SJCRH30 (cell line): ENCODE results near the gene BORCS8. TPM values are rescaled to one million over a fixed set of nuclear protein-coding genes. Genes with fewer than 3 reads are reported as not detected.
"Not testable (repeated sequence)": the region's sequence is repeated elsewhere in the genome, so short reads cannot be mapped to it uniquely, and the experiment has no call there.

Experiments
- DNase-seq, 2 experiments: peaks; one replicate each; pipeline ENCODE4 v3.0.0-alpha.2; 2015 to 2020
- H3K27ac ChIP-seq: fragments of 250-450 bp; sonication (Bioruptor Pico); 2 replicates; pipeline ENCODE4 v1.5.1; 2020; ENCODE audit warnings: mild to moderate bottlenecking, moderate library complexity
- H3K27me3 ChIP-seq: fragments of 250-450 bp; sonication (Bioruptor Pico); 2 replicates; pipeline ENCODE4 v1.5.1; 2020; ENCODE audit warnings: mild to moderate bottlenecking, moderate library complexity
- H3K36me3 ChIP-seq: fragments of 250-450 bp; sonication (Bioruptor Pico); 2 replicates; pipeline ENCODE4 v1.5.1; 2020; ENCODE audit warnings: mild to moderate bottlenecking, moderate library complexity
- H3K4me1 ChIP-seq: fragments of 250-450 bp; sonication (Bioruptor Pico); 2 replicates; pipeline ENCODE4 v1.5.1; 2020; ENCODE audit warnings: mild to moderate bottlenecking, moderate library complexity
- H3K4me3 ChIP-seq: fragments of 250-450 bp; sonication (Bioruptor Pico); 2 replicates; pipeline ENCODE4 v1.5.1; 2020; ENCODE audit warnings: mild to moderate bottlenecking, moderate library complexity
- H3K9me3 ChIP-seq: fragments of 250-450 bp; sonication (Bioruptor Pico); replicated peaks from 2 replicates; pipeline ENCODE4 v1.5.1; 2020; ENCODE audit warnings: mild to moderate bottlenecking, moderate library complexity
- total RNA-seq: library from RNA; depleted of rRNA; stranded (reverse); fragments of >200 nt; shearing (Covaris generic); gene quantifications from 2 replicates; pipeline ENCODE4 v1.2.3, GENCODE V29; 2014

The BORCS8 gene
- total RNA-seq, 1 experiment from 2014 or later = 24.9 TPM

DNA sequence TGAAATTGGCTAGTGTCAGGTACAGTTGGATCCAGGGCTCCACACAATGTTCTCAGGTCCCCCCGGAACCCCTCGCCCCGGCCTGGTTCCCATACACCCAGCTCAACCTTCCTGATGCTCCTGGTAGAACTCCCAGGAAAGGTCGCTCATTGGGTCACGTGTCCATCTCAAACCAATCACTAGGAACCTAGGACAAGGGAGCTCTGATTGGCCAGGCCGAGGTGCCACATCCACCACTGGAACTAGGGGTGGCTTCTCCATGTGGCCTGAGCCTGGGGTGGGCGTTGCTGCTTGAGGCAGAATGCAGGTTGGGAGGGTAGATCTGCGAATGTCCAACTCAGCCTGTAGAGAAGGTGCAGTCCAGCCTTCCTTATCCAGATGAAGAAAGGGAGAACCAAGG, 15.0 kb downstream of the BORCS8 start:
- H3K4me3 ChIP-seq = no peak overlapping the region
- no peaks in the 10 kb centered on the region for H3K36me3 ChIP-seq
- peaks cover 5% of the 10 kb centered on the region for H3K4me1 ChIP-seq
- no peak overlapping the region for H3K27ac ChIP-seq
- peak in 1 of 2 experiments; percentile 27 for DNase-seq
- H3K9me3 ChIP-seq = no peaks in the 10 kb centered on the region
- H3K27me3 ChIP-seq = no peaks in the 10 kb centered on the region

DNA sequence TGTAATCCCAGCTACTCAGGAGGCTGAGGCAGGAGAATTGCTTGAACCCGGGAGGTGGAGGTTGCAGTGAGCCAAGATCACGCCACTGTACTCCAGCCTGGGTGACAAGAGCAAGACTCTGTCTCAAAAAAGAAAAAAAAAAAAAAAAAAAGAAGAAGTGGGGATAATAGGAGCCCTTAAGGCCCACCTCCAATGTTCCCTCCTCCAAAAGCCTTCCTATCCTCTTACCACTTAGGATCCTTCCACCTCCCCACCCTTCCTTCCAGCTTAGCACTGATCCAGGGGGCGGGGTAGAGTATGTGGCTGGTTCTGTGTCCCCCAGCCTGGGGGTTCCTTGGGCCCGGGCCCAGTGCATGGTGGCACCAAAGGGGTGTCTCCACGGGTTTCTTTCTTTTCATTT, 18.7 kb downstream of the BORCS8 start:
- H3K36me3 ChIP-seq, H3K4me3 ChIP-seq, H3K9me3 ChIP-seq, H3K27ac ChIP-seq, H3K27me3 ChIP-seq, DNase-seq, H3K4me1 ChIP-seq: not testable (repeated sequence)

DNA sequence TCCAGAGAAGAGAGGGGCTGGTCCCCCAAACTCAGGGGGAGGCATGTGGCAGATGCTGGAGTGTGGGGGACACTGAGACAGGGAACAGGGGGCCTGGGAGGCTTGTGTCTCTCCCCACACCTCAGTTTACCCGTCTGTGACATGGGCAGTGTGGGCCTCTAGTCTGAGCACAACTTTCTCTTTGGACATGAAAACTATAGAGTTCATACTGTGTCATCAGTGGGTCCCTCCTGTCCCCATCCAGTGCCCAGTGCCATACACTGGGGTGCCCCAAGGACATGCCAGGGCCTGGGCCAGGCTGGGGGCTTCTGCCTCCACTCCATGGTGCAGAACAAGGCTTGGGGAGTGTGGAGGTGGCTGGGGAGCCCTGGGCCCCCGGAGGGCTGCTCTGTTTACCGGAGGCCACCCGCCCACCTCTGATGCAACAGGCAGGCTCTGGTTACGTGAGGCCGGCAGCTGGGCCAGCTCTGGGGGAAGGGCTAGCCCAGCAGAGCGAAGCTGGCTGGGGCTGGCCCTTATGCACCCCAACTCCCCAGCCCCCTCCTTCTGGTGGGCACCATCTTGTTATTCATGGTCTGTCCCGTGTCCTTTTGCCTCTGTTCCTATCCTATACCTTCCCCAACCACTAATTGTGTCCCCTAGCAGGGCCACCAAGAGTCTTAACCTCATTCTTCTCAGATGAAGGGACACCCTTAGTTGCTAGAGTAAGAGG, 20.0 kb downstream of the BORCS8 start:
- Histone ChIP-seq H3K4me3 (no peak overlapping the region), H3K27ac (no peak overlapping the region), H3K36me3 (no peaks in the 10 kb centered on the region), H3K9me3 (no peaks in the 10 kb centered on the region), H3K27me3 (no peaks in the 10 kb centered on the region), H3K4me1 (peaks cover 5% of the 10 kb centered on the region)
- DNase-seq = peak; percentile 50 to 75

DNA sequence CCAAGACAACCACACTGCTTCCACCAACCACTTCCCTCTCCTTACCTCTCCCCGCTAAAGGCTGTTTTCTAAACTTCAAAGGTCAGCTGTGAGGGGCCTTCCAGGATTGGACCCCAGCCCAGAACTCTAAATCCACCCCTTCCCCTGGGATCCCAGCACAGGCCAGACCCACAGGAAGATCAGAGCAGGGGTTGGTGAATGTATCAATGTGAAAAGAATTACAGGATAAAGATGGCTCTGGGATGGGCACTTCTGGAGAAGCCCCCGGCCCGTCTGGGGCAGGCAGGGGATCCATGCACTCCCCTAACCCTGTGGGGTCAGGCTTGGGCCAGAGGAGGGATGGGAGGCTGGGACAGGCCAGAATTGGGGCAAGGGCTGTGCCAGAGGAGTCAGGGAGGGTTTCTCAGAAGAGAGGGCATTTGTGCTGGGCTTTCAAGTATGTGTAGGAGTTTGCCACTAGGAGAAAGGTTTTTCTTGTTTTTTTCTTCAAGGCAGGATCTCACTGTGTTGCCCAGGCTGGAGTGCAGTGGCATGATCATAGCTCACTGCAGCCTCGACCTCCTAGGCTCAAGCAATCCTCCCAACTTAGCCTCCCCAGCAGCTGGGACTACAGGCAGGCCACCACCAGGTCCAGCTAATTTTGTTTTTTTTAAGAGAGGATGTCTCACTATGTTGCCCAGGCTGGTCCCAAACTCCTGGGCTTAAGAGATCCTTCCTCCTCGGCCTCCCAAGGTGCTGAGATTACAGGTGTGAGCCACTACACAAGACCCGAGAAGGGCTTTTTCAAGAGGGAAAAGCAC, 20.9 kb downstream of the BORCS8 start:
- no peak overlapping the region for H3K4me3 ChIP-seq
- H3K27me3 ChIP-seq = no peaks in the 10 kb centered on the region
- no peaks in the 10 kb centered on the region for H3K9me3 ChIP-seq
- no peak overlapping the region for H3K27ac ChIP-seq
- H3K4me1 ChIP-seq = peaks cover 5% of the 10 kb centered on the region
- DNase-seq = peak in 1 of 2 experiments; percentile 41
- H3K36me3 ChIP-seq = no peaks in the 10 kb centered on the region

DNA sequence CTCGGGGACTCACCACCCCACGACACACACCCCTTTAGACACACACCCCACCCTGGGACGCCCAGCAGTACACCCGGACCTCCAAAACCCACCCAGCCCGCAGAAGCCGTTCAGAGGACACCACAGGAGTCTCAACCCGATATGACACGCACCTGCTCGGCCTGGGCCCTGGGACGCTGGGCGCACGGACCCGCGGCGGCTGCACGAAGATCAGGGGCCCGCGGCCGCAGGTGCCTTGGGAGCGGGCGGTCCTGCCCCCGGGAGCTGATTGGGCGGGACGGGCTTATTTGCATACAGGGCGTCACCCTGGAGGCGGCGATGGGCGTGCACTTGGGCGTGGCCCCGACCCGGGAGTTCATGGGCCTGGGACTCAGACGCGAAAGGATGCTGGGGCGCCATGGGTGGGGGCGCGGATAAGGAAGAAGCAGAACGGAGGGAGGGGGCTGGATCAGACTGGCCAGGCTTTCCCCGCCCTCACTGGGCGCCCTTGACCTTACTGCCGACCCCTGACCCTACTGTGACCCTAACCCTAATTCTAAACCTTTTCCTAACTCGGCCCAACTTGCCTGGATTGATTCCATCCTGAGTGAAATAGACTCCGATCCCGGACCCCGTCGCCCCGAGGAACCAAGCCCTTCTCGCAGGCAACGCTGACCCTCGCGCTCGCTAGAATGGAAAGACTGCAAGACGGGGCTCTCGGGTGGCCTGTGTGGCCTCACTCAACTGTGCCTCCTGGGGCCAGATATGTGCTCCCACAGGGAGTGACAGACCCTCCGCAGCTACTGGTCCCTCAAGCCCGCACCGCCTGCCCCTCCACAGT, 21.7 kb downstream of the BORCS8 start, which contains the start of gene MEF2B:
Gene MEF2B, minus strand, starts transcription at position 211 of the 820 bp plus-strand sequence. CDS start 19,528 bp downstream, outside the sequence.
- Histone ChIP-seq H3K4me1 (peaks cover 5% of the 10 kb centered on the region), H3K36me3 (no peaks in the 10 kb centered on the region), H3K27me3 (no peaks in the 10 kb centered on the region), H3K4me3 (no peak within 1 kb of the TSS), H3K9me3 (no peaks in the 10 kb centered on the region), H3K27ac (no peak within 1 kb of the TSS)
- DNase-seq = peak; percentile 61 to 62

DNA sequence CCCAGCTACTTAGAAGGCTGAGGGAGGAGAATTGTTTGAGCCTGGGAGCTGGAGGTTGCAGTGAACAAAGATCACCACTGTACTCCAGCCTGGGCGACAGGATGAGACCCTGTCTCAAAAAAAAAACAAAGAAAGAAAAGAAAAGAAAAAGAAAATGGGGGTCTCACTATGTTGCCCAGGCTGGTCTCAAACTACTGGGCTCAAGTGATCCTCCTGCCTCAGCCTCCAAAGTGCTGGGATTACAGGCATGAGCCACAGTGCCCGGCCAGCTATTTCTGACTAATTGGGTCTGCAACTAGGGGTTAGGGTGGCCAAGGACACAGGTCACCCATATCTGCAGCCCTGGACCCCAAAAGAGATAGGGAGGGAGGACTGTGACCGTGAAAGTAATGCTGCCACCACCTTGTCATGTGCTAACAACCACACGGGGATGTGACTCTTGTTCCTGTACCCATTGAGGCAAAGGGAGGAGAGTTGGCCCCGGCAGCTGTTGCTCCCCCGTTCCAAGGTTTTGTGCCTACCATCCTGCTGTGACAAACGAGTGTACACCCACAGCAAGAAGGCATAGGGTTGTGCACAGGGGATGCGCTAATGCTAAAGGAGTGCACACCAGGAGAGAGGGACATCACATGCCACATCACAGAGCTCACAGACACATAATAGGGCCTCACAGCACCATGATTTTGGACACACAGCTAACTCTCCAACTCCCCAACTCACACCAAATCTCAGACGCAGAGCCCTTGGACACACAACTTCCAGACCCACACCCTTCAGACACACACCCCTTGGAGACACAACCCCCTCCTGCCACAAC, 22.5 kb downstream of the BORCS8 start:
- Histone ChIP-seq H3K27me3 (no peaks in the 10 kb centered on the region), H3K4me3 (no peak overlapping the region), H3K27ac (no peak overlapping the region), H3K4me1 (peaks cover 2% of the 10 kb centered on the region), H3K9me3 (no peaks in the 10 kb centered on the region), H3K36me3 (no peaks in the 10 kb centered on the region)
- DNase-seq = no peak

DNA sequence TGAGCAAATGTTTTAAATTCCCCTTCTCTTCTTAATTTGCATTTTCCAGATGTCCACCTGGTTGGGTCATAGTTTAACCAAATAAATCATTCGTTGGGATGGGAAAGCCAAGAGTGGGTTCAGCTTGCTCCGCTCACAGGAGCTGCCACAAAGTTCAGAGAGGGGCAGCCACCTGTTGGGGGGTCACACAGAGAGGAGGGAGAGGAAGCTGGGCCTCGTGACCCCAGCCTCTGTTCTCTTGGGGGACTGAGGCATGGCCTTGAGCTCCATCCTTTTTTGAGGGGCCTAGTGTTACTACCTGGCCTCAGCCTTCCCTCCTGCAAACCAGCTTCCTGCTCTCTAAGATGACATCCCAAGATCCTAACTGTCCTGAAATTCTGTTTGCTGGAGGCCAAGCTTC, 24.3 kb downstream of the BORCS8 start:
- DNase-seq = no peak
- H3K4me3 ChIP-seq = no peak overlapping the region
- no peaks in the 10 kb centered on the region for H3K9me3 ChIP-seq
- H3K27ac ChIP-seq = no peak overlapping the region
- no peaks in the 10 kb centered on the region for H3K36me3 ChIP-seq
- H3K4me1 ChIP-seq = peaks cover 2% of the 10 kb centered on the region
- no peaks in the 10 kb centered on the region for H3K27me3 ChIP-seq

DNA sequence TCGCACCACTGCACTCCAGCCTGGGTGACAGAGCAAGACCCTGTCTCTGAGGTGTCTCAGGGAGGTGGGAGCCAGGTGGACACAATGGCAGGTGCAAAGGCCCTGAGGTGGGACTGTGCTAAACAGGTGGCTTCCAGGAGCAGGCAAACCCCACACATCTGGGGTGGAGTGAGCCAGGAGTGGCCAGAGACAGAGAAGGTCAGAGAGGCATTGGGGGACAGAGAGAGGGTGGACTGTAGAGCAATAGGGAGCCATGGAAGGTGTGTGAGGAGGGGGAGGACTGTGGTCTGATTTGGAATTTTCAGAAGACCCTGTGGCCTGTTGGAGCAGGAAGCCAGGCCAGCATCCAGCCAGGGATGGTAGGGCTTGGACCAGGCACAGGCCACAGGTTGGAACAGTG, 26.6 kb downstream of the BORCS8 start:
- Histone ChIP-seq H3K4me1 (no peaks in the 10 kb centered on the region; the same call in 1 of the 2 replicates), H3K27ac (no peak overlapping the region), H3K4me3 (no peak overlapping the region), H3K9me3 (no peaks in the 10 kb centered on the region), H3K27me3 (no peaks in the 10 kb centered on the region), H3K36me3 (no peaks in the 10 kb centered on the region)
- no peak for DNase-seq

DNA sequence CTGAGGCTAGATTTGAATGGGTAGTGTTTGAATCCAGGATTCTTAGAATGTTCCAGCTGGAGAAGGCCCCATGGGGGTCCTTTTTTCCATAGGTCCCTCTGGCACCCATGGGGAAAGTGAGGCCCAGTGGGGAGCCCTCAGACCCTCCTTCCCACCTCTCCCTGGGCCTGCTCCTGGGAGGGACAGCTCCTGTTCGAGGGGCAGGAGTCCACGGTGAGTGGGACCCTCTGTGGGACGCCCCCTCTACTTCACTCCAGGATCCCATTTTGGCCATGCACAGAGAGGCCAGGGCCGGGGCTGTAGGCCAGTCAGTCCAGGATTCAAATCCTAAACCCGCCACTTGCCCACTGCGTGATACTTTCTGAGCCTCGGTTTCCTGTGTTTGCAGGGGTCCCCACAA, 29.5 kb downstream of the BORCS8 start:
- H3K4me1 ChIP-seq = no peaks in the 10 kb centered on the region
- no peaks in the 10 kb centered on the region for H3K27me3 ChIP-seq
- no peaks in the 10 kb centered on the region for H3K9me3 ChIP-seq
- DNase-seq = no peak
- no peaks in the 10 kb centered on the region for H3K36me3 ChIP-seq
- no peak overlapping the region for H3K27ac ChIP-seq
- no peak overlapping the region for H3K4me3 ChIP-seq

DNA sequence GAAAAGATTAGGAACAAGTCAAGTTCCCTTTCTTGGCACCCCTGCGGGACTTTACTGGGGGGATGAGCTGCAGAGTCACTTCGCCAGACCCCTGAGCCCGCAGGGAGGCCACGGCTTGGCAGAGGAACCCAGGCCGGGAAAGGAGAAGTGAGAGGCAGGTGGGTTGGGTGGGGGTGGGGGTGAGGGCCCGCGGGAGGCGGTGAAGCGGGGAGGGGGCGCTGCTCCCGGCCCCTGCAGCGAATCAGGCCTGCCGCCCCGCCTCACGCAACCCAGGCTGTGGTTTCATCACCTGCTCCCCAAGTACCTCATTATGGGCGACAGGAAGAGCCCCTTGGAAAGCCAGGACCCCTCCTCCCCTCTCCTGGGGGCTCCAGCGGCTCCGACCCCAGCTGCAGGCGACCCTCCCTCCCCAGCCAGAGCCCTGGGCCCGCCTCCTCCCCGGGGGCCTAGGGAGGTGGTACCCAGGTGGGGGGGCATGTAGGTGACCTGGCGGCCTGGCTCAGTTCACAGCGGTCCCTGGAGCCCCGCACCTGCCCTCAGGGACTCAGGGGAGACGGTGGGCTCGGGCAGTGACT, 31.4 kb downstream of the BORCS8 start:
- H3K4me3 ChIP-seq = no peak overlapping the region
- H3K9me3 ChIP-seq = no peaks in the 10 kb centered on the region
- no peaks in the 10 kb centered on the region; the same call in 1 of the 2 replicates for H3K36me3 ChIP-seq
- no peak overlapping the region for H3K27ac ChIP-seq
- H3K27me3 ChIP-seq = no peaks in the 10 kb centered on the region
- H3K4me1 ChIP-seq = no peaks in the 10 kb centered on the region
- no peak for DNase-seq

DNA sequence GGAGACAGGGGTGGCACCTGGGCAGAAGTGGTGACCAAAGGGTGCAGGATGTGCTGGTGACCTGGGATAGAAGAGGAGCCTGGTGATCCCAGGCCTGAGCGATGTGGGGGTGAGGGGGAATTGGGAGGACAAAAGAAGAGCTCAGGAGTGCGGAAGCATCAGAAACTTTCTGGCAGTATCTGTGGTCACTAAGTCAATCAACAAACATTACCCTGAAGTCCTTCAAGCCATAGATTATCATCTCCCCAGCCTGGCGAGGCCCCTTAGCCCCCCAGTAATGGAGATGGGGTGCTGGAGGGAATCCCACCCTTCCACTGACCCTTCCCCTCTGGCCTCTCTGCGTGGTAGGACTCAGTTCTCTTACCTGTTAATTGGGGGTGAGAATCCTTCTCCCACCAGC, 32.4 kb downstream of the BORCS8 start:
- no peak overlapping the region for H3K4me3 ChIP-seq
- no peaks in the 10 kb centered on the region for H3K27me3 ChIP-seq
- no peaks in the 10 kb centered on the region for H3K9me3 ChIP-seq
- H3K27ac ChIP-seq = no peak overlapping the region
- H3K4me1 ChIP-seq = no peaks in the 10 kb centered on the region
- no peaks in the 10 kb centered on the region; the same call in 1 of the 2 replicates for H3K36me3 ChIP-seq
- no peak for DNase-seq

DNA sequence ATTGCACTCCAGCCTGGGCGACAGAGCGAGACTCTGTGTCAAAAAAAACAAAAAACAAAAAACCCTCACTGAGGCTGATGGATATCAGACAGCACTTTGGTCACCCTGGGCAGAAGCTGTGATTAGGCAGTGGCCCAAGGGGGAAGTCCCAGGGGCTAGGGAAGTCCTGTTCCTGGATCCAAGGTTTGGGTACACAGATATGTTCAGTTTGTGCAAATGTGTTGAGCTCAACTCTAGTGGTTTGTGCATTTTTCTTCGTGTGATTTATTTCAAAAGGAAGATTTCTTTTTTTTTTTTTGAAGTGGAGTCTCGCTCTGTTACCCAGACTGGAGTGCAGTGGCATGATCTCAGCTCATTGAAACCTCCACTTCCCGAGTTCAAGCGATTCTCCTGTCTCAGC, 34.1 kb downstream of the BORCS8 start:
- no peaks in the 10 kb centered on the region for H3K4me1 ChIP-seq
- no peaks in the 10 kb centered on the region; the same call in 1 of the 2 replicates for H3K36me3 ChIP-seq
- no peak overlapping the region for H3K27ac ChIP-seq
- H3K27me3 ChIP-seq = no peaks in the 10 kb centered on the region
- H3K4me3 ChIP-seq = no peak overlapping the region
- DNase-seq = no peak
- no peaks in the 10 kb centered on the region for H3K9me3 ChIP-seq

DNA sequence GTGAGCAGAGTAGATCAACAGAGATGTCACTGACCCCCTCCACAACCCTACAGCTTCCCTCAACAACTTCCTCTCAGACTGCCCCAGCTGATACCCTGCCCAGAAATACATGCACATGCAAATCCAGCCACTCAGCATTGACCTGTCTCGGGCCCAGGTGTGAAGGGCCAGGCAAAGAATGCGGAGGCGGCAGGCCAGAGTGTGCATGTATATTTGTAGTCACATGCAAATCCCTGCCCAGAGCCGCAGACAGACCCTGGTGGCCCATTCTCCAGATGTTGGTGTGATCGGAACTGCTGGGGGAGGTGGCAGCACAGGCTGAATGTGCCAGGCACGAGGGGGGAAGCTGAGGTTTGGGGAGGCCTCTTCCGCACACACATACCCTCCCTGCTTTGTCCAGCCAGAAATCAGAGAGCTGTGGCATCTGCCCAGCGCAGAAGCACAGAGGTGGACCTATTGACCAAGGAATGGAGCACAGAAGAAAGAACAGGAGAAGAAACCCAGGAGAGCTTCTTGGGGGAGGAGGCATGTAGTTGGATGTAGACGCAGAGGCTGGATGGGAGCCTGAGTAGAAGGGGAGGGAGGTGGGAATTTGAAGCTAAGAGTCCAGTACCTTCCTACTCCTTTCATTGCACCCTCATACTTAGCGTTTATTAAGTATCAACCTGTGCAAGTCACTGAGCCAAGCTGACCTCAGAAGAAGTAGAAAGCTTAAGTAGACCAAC, 36.3 kb downstream of the BORCS8 start:
- no peak overlapping the region for H3K4me3 ChIP-seq
- no peak for DNase-seq
- H3K36me3 ChIP-seq = no peaks in the 10 kb centered on the region; the same call in 1 of the 2 replicates
- H3K27me3 ChIP-seq = no peaks in the 10 kb centered on the region
- H3K9me3 ChIP-seq = no peaks in the 10 kb centered on the region
- H3K4me1 ChIP-seq = no peaks in the 10 kb centered on the region
- no peak overlapping the region for H3K27ac ChIP-seq
